ENCODE measurements around the gene NFATC1.
"Not testable (repeated sequence)": the region's sequence is repeated elsewhere in the genome, so short reads cannot be mapped to it uniquely, and the experiment has no call there.

NFATC1 gene

DNA sequence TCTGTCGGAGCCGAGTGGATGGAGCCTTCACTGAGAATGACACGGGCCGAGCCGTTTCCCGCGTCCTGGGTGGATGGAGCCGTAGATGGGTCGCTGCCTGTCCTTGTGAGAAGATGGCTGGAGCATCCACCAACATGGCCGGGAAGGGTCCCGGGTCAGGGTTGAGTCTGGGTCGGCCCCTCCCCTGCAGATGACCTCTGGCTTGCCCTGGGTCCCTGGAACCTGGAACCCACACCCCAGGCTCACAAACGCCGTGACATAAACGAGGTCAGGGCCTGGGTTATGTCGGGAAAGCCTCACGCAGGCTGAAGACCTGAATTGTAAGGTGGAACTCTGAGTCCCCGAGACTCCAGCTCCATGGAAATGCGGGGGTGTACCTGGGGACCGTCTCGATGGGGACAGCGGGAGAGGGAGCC is 94.9 kb downstream of the NFATC1 start:
- no peak for DNase-seq (ENCODE audit: low read depth)

DNA sequence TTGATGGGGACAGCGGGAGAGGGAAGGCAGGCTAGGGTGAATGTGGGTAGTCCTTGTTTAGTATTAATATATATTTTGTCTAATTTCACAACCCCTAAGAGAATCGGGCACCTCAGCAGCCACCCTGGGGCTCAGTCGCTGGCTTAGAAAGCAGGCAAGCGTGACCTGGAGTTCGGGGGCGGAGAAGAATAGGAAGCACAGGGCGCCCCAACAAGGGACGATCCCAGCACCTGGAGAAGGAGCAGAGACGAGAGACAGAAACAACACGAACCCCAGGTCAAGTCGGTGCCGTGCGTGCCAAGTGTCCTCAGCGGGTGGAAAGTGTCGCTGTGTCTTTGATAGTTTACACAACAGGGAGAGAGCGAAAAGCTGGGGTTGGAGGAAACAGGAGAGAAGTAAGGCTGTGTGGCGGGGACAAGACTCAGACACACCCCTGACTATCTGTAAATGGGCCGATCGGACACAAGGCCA is 95.4 kb downstream of the NFATC1 start:
- no peak for DNase-seq (ENCODE audit: low read depth)

- no peak for DNase-seq (ENCODE audit: low read depth)
Observed at GRCh38 chr18:79493211-79493800, 97.6 kb downstream of the NFATC1 start.

GRCh38 chr18:79493801-79494211 is 98.1 kb downstream of the NFATC1 start:
- no peak for DNase-seq (ENCODE audit: low read depth)

- no peak for DNase-seq (ENCODE audit: low read depth)
Observed at GRCh38 chr18:79494936-79495335, 99.2 kb downstream of the NFATC1 start.

DNA sequence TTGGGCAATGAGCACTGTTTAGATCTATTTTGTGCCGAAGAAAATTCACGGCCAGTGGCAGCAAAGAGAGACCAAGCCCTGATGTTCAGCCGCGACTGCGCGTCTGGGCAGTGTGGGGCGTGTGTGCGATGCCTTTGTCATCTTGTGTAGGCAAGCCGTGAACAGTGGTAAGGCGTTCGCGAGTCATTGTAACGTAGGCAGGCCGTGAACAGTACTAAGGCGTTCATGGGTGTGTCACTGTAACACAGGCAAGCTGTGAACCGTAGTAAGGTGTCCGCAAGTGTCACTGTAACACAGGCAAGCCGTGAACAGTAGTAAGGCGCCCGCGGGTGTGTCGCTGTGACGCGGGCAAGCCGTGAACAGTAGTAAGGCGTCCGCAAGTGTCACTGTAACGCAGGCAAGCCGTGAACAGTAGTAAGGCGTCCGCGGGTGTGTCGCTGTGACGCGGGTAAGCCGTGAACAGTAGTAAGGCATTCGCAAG is 99.9 kb downstream of the NFATC1 start:
- DNase-seq (ENCODE audit: low read depth), result no peak

DNA sequence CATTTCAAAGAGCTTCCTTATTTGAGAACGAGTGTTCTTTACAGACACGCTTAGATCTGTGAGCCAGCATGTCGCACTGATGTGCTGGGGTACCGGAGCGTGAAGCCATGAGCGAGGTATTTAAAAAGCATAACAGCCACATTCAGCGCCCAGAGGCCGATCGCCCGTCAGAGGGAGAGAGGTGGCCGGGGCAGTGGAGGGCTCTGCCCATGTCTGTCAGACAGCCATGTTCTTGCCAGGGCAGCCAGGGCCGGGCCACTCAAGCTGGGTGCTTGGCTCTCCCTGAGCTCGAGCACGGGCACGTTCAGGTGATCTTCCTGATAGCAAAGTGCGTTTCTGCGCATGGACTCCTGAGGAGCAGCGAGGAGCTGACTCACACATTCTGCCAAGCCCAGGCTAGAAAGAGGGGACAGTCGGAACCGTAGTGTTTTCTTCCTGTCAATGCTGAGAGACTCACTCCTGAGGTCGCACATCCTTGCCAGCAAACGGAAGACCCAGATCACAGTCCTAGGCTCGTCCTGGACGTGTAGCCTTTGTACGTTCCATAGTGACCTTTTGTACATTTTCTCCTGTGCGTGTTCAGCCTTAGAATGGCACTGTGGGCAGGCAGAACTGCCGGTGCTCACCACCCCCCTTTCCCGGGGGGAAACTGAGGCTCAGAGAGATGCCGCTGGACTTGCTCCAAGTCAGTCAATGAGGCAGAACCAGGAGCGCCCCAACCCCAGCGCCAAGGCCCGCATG is 100.7 kb downstream of the NFATC1 start:
- DNase-seq (ENCODE audit: low read depth), result no peak

GRCh38 chr18:79496978-79497637 is 101.4 kb downstream of the NFATC1 start:
- DNase-seq (ENCODE audit: low read depth), result no peak

DNA sequence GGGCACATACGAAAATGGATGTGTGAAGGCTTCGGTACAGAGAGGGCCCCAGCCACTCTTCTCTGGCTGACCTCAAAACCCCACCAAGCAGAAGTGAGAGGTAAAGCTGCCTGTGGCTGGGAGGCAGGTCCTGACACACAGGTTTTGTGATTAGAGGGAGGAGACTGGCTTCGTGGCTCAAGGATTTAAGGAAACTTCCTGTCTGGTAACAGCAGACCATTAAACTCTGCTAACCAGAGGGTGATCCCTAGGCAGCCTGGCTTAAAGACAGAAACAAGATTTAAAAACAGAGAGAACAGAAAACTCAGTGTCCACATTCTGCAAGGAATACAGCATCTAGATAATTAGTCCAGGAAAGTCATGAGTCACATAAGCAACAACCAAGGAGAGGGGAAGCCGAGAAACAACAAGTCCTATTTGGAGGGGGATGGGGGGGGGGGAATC is 101.9 kb downstream of the NFATC1 start:
- no peak for DNase-seq (ENCODE audit: low read depth)

DNA sequence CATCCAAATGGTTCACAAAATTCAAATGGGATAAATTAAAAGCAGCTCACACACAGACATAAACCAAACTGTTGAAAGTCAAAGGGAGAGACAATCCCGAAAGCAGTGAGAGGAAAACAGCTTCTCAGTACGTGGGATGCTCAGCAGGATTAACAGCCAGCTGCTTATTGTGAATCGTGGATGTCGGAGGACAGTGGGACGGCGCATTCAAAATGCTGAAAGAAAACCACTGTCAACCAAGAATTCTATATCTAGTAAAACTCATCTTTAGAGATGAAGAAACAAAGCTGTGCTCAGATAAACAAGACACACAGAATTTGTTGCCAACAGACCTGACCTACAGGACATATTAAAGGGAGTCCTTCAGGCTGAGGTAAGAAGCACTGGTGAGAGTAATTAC is 102.9 kb downstream of the NFATC1 start:
- DNase-seq (ENCODE audit: low read depth), result no peak

- DNase-seq (ENCODE audit: low read depth), result no peak
Observed at GRCh38 chr18:79501006-79501405, 105.3 kb downstream of the NFATC1 start.

GRCh38 chr18:79502782-79503181 is 107.1 kb downstream of the NFATC1 start:
- DNase-seq (ENCODE audit: low read depth), result no peak

DNA sequence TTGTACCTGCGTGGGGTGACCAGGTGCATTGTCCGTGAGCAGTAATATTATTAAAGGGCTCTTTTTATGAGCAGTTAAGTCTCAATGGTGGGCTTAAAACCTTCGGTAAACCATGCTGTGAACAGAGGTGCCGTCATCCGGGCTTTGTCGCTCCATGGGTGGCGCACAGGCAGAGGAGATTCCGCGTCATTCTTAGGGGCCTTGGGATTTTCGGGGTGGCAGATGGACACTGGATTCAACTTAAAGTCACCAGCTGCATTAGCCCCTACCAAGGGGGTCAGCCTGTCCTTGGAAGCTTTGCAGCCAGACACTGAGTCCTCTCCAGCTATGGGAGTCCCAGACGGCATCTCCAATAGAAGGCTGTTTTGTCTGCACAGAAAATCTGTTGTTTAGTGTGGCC is 107.7 kb downstream of the NFATC1 start:
- no peak for DNase-seq (ENCODE audit: low read depth)

GRCh38 chr18:79504034-79504433 is 108.3 kb downstream of the NFATC1 start:
- DNase-seq (ENCODE audit: low read depth), result no peak

DNA sequence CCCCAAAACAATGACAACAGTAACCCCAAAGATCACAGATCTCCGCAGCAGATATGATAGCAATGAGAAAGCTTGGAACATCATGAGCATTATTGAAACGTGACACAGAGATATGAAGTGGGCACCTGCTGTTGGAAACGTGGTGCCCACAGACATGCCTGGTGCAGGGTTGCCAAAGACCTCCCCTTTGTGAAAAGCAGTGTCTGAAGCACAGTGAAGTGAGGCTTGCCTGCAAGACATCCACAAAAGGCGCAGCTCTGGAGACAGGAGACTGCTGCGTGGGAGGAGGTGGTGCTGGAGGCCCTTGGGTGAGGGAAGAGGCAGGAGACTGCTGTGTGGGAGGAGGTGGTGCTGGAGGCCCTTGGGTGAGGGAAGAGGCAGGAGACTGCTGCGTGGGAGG is 108.8 kb downstream of the NFATC1 start:
- not testable (repeated sequence) for DNase-seq (ENCODE audit: low read depth)

GRCh38 chr18:79505465-79505864 is 109.7 kb downstream of the NFATC1 start:
- not testable (repeated sequence) for DNase-seq (ENCODE audit: low read depth)

DNA sequence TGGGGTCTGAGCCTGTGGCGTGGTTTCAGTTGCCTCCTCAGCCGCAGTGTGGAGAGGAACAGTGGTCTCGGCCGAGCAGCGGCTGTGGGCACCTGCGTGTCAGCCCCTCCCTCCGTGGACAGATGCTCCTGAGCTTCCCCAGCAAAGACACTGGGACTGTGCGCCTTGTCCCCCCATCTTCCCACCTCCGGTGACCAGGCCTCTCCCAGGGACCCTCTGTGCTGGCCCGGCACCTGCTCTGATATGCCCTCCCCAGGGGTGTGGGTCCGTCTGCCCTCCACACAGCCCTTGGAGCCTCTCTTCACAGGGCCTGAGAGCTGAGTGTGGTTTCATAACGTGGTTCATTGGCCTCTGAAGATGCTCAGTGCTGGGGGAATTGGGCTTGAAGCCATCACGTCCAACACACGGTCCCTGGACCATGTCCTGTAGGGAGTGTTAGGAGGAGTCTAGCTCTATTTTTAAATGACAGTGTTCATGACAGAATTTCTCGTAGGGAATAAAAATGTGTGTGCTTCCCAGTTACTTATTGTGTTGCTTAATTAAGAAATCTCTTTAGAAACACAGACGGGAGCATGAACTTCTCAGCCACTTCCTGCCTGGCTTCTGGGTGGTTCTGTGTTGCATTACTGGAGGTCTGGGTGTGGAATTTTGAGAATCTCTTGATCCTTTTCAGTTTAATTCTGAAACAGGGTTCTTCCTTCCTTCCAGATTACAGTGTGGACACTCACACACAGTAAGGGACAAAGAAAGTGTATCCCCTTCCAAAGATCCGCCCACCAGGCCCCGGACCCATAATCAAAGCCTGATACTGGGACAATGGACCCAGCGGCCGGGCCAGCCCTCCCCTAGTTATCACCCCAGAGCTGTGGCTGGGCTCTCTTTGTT is 110.7 kb downstream of the NFATC1 start:
- no peak for DNase-seq (ENCODE audit: low read depth)

GRCh38 chr18:79507076-79507545 is 111.4 kb downstream of the NFATC1 start:
- DNase-seq (ENCODE audit: low read depth), result peak; percentile 87

DNA sequence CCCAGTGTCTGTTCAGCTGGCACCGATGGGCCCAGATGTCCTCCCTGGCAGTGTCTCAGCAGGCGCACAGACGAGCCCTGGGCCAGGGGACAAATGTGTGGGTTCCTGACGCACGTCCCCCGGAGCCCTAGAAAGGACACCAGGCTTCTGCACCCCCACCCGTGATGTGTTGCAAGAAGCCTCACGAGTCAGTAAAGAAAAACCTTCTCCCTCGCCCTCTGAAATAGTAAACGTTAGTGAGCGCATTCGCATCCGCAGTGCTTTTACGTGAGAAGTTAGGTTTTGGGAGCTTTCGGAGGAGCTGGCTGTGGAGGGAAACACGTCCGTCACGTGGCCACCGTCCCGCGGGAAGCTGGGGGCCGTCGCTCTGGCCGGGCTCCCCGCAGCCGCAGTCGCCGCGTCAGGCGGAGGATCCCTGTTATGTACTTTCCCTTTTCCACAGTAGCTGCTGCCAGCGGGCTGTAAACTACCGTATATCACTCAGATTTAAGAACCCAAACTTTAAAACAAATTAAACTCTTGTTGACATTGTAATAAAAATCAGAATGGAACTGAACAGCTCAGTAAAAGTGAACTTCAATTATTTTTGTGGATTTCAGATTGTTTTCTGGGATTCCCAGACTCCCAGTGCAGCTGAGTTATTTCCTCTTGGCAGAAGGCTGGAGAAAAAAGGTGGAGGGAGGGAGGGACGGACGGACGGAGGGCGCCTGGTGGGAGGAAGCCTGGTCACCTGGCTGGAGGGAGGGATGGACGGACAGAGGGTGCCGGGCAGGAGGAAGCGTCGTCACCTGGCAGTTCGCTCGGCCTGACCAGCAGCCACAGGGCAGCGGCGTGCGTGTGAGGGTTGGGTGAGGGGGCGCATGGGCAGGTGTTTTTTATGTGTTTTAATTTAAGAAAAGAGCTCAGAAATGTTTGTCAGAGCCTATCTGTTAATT is 112.1 kb downstream of the NFATC1 start:
- no peak for DNase-seq (ENCODE audit: low read depth)
